SK-N-SH treated with all-trans-retinoic acid at 6 μM for 48 hours (cell line): ENCODE measurements around the gene PICK1.

Source experiments
- BACH2 ChIP-seq: fragments of 250-450 bp; sonication (Bioruptor Pico); IDR thresholded peaks from 2 replicates; pipeline ENCODE4 v1.9.0; 2021; ENCODE audit warnings: mild to moderate bottlenecking, borderline replicate concordance
- CREB5 ChIP-seq: fragments of 250-450 bp; sonication (Bioruptor Pico); IDR thresholded peaks from 2 replicates; pipeline ENCODE4 v1.5.1; 2020; ENCODE audit warnings: low read depth, mild to moderate bottlenecking, moderate library complexity
- ESRRG ChIP-seq: fragments of 250-450 bp; sonication (Bioruptor Pico); IDR thresholded peaks from 2 replicates; pipeline ENCODE4 v1.6.1; 2021; ENCODE audit warnings: mild to moderate bottlenecking
- ISL1 ChIP-seq: fragments of 250-450 bp; sonication (Bioruptor Pico); IDR thresholded peaks from 2 replicates; pipeline ENCODE4 v2.1.2; 2022; ENCODE audit warnings: mild to moderate bottlenecking, moderate library complexity
- PATZ1 ChIP-seq: fragments of 250-450 bp; sonication (Bioruptor Pico); IDR thresholded peaks from 2 replicates; pipeline ENCODE4 v1.8.0; 2020; ENCODE audit warnings: mild to moderate bottlenecking, moderate library complexity, borderline replicate concordance
- RARB ChIP-seq: fragments of 250-450 bp; sonication (Bioruptor Pico); IDR thresholded peaks from 2 replicates; pipeline ENCODE4 v1.8.0; 2021; ENCODE audit warnings: mild to moderate bottlenecking, moderate library complexity
- SNAI2 ChIP-seq: fragments of 250-450 bp; sonication (Bioruptor Pico); IDR thresholded peaks from 2 replicates; pipeline ENCODE4 v1.5.0; 2020; ENCODE audit warnings: mild to moderate bottlenecking, moderate library complexity
- TOX ChIP-seq: fragments of 250-450 bp; sonication (Bioruptor Pico); IDR thresholded peaks from 2 replicates; pipeline ENCODE4 v1.8.0; 2021; ENCODE audit warnings: mild to moderate bottlenecking, moderate library complexity, borderline replicate concordance
- ZFP3 ChIP-seq: fragments of 250-450 bp; sonication (Bioruptor Pico); IDR thresholded peaks from 2 replicates; pipeline ENCODE4 v1.5.0; 2020; ENCODE audit warnings: mild to moderate bottlenecking, moderate library complexity
- ZFP30 ChIP-seq: fragments of 450-650 bp; formaldehyde crosslinking; IDR thresholded peaks from 2 replicates; pipeline ENCODE4 v1.5.0; 2022; ENCODE audit warnings: mild to moderate bottlenecking, moderate library complexity
- ZNF565 ChIP-seq: fragments of 450-650 bp; formaldehyde crosslinking; conservative IDR thresholded peaks from 2 replicates; pipeline ENCODE4 v1.5.0; 2020; ENCODE audit warnings: low read depth, mild to moderate bottlenecking, moderate library complexity
- ZNF70 ChIP-seq: fragments of 450-650 bp; formaldehyde crosslinking; IDR thresholded peaks from 2 replicates; pipeline ENCODE4 v1.5.0; 2020; ENCODE audit warnings: mild to moderate bottlenecking, moderate library complexity
- TF ChIP-seq, protein P1 (sequence below): fragments of 250-450 bp; sonication (Bioruptor Pico); IDR thresholded peaks from 2 replicates; pipeline ENCODE4 v1.5.1; 2021; ENCODE audit warnings: mild to moderate bottlenecking, moderate library complexity

GRCh38 chr22:38082986-38083710 is 25.9 kb downstream of the PICK1 start:
- TF ChIP-seq CREB5 (CRISPR knock-in tag) (no peak), ZFP30 (CRISPR knock-in tag) (no peak), PATZ1 (CRISPR knock-in tag) (no peak), RARB (CRISPR knock-in tag) (no peak), ZNF70 (CRISPR knock-in tag) (no peak), ZNF565 (CRISPR knock-in tag) (no peak), ISL1 (CRISPR knock-in tag) (no peak), ESRRG (CRISPR knock-in tag) (no peak), ZFP3 (no peak), SNAI2 (no peak), BACH2 (CRISPR knock-in tag) (no peak), TOX (no peak)
- TF ChIP-seq, protein P1, sequence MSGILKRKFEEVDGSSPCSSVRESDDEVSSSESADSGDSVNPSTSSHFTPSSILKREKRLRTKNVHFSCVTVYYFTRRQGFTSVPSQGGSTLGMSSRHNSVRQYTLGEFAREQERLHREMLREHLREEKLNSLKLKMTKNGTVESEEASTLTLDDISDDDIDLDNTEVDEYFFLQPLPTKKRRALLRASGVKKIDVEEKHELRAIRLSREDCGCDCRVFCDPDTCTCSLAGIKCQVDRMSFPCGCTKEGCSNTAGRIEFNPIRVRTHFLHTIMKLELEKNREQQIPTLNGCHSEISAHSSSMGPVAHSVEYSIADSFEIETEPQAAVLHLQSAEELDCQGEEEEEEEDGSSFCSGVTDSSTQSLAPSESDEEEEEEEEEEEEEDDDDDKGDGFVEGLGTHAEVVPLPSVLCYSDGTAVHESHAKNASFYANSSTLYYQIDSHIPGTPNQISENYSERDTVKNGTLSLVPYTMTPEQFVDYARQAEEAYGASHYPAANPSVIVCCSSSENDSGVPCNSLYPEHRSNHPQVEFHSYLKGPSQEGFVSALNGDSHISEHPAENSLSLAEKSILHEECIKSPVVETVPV (CRISPR knock-in tag) = no peak
